Type B pancreatic cell (in vitro differentiated cells): ENCODE measurements around the gene NCLN. TPM values are rescaled to one million over a fixed set of nuclear protein-coding genes. Genes with fewer than 3 reads are reported as not detected.
"Not testable (repeated sequence)": the region's sequence is repeated elsewhere in the genome, so short reads cannot be mapped to it uniquely, and the experiment has no call there.

Experiments used
- DNase-seq: peaks from one replicate; pipeline ENCODE4 v3.0.0; 2021; ENCODE audit warnings: mixed read lengths; ENCODE audit not compliant: unreplicated experiment; ENCODE audit errors: extremely low spot score
- H3K27ac Mint-ChIP-seq: 2 replicates; pipeline ENCODE4 v1.8.0; 2021; ENCODE audit warnings: mild to moderate bottlenecking, mixed read lengths
- H3K27me3 Mint-ChIP-seq: 2 replicates; pipeline ENCODE4 v1.8.0; 2021; ENCODE audit warnings: mixed read lengths
- H3K36me3 Mint-ChIP-seq: 2 replicates; pipeline ENCODE4 v1.8.0; 2021; ENCODE audit warnings: mixed read lengths
- H3K4me1 Mint-ChIP-seq: one replicate; pipeline ENCODE4 v1.8.0; 2021; ENCODE audit warnings: mixed read lengths; ENCODE audit not compliant: unreplicated experiment
- H3K4me3 Mint-ChIP-seq: 2 replicates; pipeline ENCODE4 v1.8.0; 2021; ENCODE audit warnings: mild to moderate bottlenecking, mixed read lengths
- H3K9me3 Mint-ChIP-seq: 2 replicates; pipeline ENCODE4 v1.8.0; 2021; ENCODE audit warnings: mixed read lengths
- total RNA-seq: library from RNA; stranded (reverse); gene quantifications from 2 replicates; pipeline ENCODE4 v1.2.1, GENCODE V29; 2021; ENCODE audit warnings: low replicate concordance
- TF ChIP-seq, protein P1 (sequence below): fragments of 200-600 bp; sonication (generic); conservative IDR thresholded peaks from 2 replicates; pipeline ENCODE4 v1.5.0; 2021; ENCODE audit warnings: antibody characterized with exemption, mild to moderate bottlenecking

The NCLN gene
- total RNA-seq, 1 donor from 2014 or later: 65.8 TPM

DNA sequence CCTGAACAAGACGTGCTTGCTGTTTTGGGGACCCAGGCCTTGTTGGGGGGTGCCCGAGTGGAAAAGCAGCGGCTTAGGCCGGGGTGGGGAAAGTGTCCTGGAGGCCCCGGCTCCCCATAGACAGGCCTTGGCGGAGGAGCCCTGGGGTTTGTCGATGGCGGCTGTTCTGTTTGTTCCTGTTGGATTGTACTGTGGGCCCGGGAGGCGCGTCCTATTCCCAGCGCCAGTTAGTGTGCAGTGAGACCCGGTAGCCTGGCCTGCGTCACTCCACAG lies 11.1 kb downstream of the NCLN start:
- Mint-ChIP-seq H3K9me3 (no peaks in the 10 kb centered on the region), H3K4me1 (no peaks in the 10 kb centered on the region), H3K4me3 (no peak overlapping the region), H3K36me3 (peaks cover 5% of the 10 kb centered on the region), H3K27me3 (no peaks in the 10 kb centered on the region), H3K27ac (no peak overlapping the region)
- TF ChIP-seq, protein P1, sequence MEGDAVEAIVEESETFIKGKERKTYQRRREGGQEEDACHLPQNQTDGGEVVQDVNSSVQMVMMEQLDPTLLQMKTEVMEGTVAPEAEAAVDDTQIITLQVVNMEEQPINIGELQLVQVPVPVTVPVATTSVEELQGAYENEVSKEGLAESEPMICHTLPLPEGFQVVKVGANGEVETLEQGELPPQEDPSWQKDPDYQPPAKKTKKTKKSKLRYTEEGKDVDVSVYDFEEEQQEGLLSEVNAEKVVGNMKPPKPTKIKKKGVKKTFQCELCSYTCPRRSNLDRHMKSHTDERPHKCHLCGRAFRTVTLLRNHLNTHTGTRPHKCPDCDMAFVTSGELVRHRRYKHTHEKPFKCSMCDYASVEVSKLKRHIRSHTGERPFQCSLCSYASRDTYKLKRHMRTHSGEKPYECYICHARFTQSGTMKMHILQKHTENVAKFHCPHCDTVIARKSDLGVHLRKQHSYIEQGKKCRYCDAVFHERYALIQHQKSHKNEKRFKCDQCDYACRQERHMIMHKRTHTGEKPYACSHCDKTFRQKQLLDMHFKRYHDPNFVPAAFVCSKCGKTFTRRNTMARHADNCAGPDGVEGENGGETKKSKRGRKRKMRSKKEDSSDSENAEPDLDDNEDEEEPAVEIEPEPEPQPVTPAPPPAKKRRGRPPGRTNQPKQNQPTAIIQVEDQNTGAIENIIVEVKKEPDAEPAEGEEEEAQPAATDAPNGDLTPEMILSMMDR: no peak
- no peak for DNase-seq

DNA sequence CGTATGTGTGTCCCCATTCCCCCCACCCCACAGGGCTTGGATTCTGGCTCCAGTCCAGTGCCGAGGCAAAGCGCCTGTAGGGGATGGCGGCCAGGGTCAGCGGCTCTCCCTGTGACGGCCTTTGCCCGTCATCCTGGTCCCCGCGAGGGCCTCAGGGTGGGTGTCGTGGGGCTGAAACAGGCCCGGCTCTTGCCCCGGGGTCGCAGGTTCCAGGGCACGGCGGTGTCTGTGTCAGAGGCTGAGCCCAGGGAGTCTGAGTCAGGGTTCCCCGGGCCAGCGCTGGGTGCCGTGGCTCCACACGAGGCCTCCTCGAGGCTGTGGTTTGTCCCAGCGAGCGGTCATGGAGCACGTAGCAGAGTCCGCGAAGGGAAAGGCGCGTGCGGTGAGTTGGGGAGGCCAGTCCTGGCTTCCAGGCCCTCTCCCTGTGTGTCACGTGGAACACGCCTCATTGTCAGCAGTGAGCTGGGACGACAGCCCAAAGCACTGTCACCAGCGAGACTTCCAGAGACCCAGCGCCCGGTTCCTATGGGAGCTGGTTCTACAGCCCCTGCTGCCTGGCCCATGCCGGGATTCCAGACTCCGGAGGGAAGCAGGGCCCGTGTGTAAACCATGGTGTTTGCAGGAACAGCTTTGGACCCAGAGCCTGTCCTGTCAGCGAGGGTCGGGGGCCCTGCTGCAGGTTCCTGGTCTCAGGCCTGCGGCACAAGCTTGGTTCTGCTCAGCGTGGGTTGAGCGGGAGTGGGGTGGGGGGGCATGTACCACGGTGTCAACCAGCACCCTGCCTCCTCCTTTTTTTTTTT lies 13.4 kb downstream of the NCLN start:
- Mint-ChIP-seq H3K4me3 (no peak overlapping the region), H3K27ac (no peak overlapping the region), H3K9me3 (no peaks in the 10 kb centered on the region), H3K4me1 (no peaks in the 10 kb centered on the region), H3K27me3 (no peaks in the 10 kb centered on the region), H3K36me3 (peaks cover 5% of the 10 kb centered on the region)
- DNase-seq: no peak
- TF ChIP-seq, protein P1: no peak

DNA sequence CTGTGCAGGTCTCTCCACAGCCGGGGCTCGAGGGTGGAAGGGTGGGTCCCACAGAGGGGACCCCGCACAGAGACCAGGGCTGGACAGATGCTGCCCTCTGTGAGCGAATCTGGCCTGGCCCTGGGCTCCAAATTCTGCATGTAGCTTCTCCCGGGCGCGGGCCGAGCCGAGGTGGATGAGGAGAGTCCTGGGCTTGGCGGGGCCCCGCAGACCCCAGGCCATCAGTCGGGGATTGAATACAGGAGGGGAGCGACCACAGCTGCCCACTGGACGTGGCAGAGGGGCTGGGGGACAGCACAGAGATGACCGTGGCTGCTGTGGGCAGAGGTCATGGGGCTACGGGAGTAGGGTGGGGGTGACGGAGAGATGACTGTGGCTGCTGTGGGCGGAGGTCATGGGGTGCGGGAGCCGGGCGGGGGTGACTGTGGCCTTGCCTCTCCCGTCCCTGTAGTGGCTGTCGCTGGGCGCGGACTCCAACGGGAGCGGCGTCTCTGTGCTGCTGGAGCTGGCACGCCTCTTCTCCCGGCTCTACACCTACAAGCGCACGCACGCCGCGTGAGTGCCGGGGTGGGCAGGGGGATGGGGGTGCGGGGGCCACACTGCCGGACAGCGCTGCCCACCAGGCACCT lies 15.5 kb downstream of the NCLN start:
- Mint-ChIP-seq H3K9me3 (no peaks in the 10 kb centered on the region), H3K4me3 (no peak overlapping the region), H3K4me1 (no peaks in the 10 kb centered on the region), H3K36me3 (no peaks in the 10 kb centered on the region), H3K27me3 (no peaks in the 10 kb centered on the region), H3K27ac (no peak overlapping the region)
- TF ChIP-seq, protein P1: no peak
- DNase-seq: peak; percentile 70

DNA sequence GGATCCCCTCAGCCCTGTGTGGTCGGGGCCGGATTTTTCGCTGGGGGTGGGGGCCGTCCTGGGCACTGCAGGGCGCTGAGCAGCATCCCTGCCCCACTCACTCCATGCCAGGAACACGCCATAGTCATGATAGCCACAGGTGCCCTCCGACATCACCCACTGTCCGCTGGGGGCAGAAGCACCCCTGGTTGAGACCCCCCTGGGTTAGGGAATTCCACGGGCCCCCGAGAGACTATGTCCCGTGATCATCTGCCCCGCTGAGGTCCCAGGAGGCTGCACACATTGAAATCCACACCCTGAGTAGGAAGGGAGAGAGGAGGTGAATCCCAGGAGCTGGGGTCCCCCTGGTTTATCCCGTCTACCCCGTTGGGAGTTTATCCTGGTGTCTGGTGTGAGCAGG lies 16.2 kb downstream of the NCLN start:
- Mint-ChIP-seq H3K36me3 (no peaks in the 10 kb centered on the region), H3K27me3 (no peaks in the 10 kb centered on the region), H3K4me1 (no peaks in the 10 kb centered on the region), H3K4me3 (no peak overlapping the region), H3K27ac (no peak overlapping the region), H3K9me3 (no peaks in the 10 kb centered on the region)
- DNase-seq: no peak
- TF ChIP-seq, protein P1: no peak

DNA sequence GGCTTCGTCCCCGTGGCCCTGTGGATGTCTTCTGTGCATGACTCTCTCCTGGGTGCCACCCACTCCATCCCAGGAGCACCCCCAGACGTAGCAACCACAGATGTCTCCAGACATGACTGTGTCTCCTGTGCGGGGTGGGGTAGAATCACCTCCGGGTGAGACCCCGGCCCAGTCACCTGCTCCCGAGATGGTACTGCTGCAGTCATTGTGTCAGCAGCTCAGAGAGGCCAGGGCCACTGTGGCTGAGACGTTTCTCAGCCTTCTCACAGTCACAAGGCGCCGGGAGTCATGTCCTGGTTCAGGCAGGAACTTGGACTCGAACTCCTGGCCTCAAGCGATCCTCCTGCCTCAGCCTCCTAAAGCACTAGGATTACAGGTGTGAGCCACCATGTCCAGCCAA lies 16.6 kb downstream of the NCLN start:
- DNase-seq: no peak
- TF ChIP-seq, protein P1: no peak
- Mint-ChIP-seq H3K4me3 (no peak overlapping the region), H3K27me3 (no peaks in the 10 kb centered on the region), H3K27ac (no peak overlapping the region), H3K4me1 (no peaks in the 10 kb centered on the region), H3K36me3 (no peaks in the 10 kb centered on the region), H3K9me3 (no peaks in the 10 kb centered on the region)

DNA sequence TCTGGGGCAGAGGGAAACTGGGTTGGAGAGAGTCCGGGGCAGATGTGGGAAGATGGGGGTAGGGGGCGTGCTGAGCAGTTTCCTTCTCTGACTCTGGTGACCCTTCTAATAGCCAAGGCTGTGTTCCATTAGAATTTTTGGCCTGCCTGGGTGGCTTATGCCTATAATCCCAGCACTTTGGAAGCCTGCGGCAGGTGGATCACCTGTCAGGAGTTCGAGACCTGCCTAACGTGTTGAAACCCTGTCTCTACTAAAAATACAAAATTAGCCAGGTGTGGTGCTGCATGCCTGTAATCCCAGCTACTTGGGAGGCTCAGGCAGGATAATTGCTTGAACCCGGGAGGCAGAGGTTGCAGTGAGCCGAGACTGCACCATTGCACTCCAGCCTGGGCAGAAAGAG lies 17.2 kb downstream of the NCLN start:
- not testable (repeated sequence) for H3K9me3 Mint-ChIP-seq, H3K36me3 Mint-ChIP-seq, H3K4me3 Mint-ChIP-seq, H3K4me1 Mint-ChIP-seq, H3K27ac Mint-ChIP-seq, DNase-seq, H3K27me3 Mint-ChIP-seq
